Measurements from ENCODE around the gene EVPL.

The EVPL gene

GRCh38 chr17:76027159-76027839 lies at the start of gene EVPL:
Gene EVPL (minus strand): TSS chr17:76027306. CDS start chr17:76027198, 108 bp downstream.
- TF ChIP-seq MAX (IDR thresholded peaks at IDR 0.05; ENCODE audit: low read depth, low read length) (peak; percentile 41; the same call in 1 of the 2 replicates), POLR2A (IDR thresholded peaks at IDR 0.05; ENCODE audit: extremely low read depth, insufficient read length) (no peak)
- DNase-seq (ENCODE audit: low read depth) = peak; percentile 51
- H3K4me3 ChIP-seq (ENCODE audit: low read depth, low read length) = no peak within 1 kb of the TSS

- TF ChIP-seq CTCF (IDR thresholded peaks at IDR 0.05; ENCODE audit: low read depth, low read length) (no peak), POLR2A (IDR thresholded peaks at IDR 0.05; ENCODE audit: extremely low read depth, insufficient read length) (no peak), MAX (IDR thresholded peaks at IDR 0.05; ENCODE audit: low read depth, low read length) (no peak), MYC (IDR thresholded peaks at IDR 0.05; ENCODE audit: low read depth, low read length) (no peak)
- no peak for DNase-seq (ENCODE audit: low read depth)
Observed at GRCh38 chr17:76076146-76076764, 49.1 kb upstream of the EVPL start.

GRCh38 chr17:76075364-76076145 lies 48.4 kb upstream of the EVPL start:
- peak; percentile 35 for DNase-seq (ENCODE audit: low read depth)
- H3K4me3 ChIP-seq (ENCODE audit: low read depth, low read length) = no peak overlapping the region
- TF ChIP-seq MAX (IDR thresholded peaks at IDR 0.05; ENCODE audit: low read depth, low read length) (no peak), POLR2A (IDR thresholded peaks at IDR 0.05; ENCODE audit: extremely low read depth, insufficient read length) (no peak), MYC (IDR thresholded peaks at IDR 0.05; ENCODE audit: low read depth, low read length) (no peak), CTCF (IDR thresholded peaks at IDR 0.05; ENCODE audit: low read depth, low read length) (no peak)

More at GRCh38 chr17:76076146-76076764, 49.1 kb upstream of the EVPL start:
- H3K4me3 ChIP-seq (ENCODE audit: low read depth, low read length) = no peak overlapping the region

- TF ChIP-seq MYC (IDR thresholded peaks at IDR 0.05; ENCODE audit: low read depth, low read length) (no peak), CTCF (IDR thresholded peaks at IDR 0.05; ENCODE audit: low read depth, low read length) (no peak), MAX (IDR thresholded peaks at IDR 0.05; ENCODE audit: low read depth, low read length) (no peak), POLR2A (IDR thresholded peaks at IDR 0.05; ENCODE audit: extremely low read depth, insufficient read length) (no peak)
- H3K4me3 ChIP-seq (ENCODE audit: low read depth, low read length) = no peak within 1 kb of the TSS
- DNase-seq (ENCODE audit: low read depth) = no peak
Observed at GRCh38 chr17:76074390-76075363, 47.6 kb upstream of the EVPL start, which contains the start of gene GALR2. Gene GALR2 (plus strand): TSS chr17:76074781. CDS start chr17:76074884, 103 bp downstream.

GRCh38 chr17:76072148-76072858 lies 45.2 kb upstream of the EVPL start, which contains the start of gene SRP68:
Gene SRP68 (minus strand): TSS chr17:76072517. CDS start chr17:76072491, 26 bp downstream.
- DNase-seq (ENCODE audit: low read depth) = peak; percentile 94
- peak within 1 kb of the TSS; percentile 82 for H3K4me3 ChIP-seq (ENCODE audit: low read depth, low read length)
- peak; percentile 75 for TF ChIP-seq MYC (IDR thresholded peaks at IDR 0.05; ENCODE audit: low read depth, low read length)
- TF ChIP-seq MAX (IDR thresholded peaks at IDR 0.05; ENCODE audit: low read depth, low read length) = peak; percentile 85
- TF ChIP-seq CTCF (IDR thresholded peaks at IDR 0.05; ENCODE audit: low read depth, low read length) = no peak
- peak; percentile 84 for TF ChIP-seq POLR2A (IDR thresholded peaks at IDR 0.05; ENCODE audit: extremely low read depth, insufficient read length)

All from NB4 (cell line).